Stomach (tissue), 9 donors: ENCODE data around the gene CLCNKA. TPM values are rescaled to one million over a fixed set of nuclear protein-coding genes. Genes with fewer than 3 reads are reported as not detected.
"Not testable (repeated sequence)": the region's sequence is repeated elsewhere in the genome, so short reads cannot be mapped to it uniquely, and the experiment has no call there.

ENCODE experiments used
- DNase-seq, 2 donors: peaks; one replicate each; pipeline versions ENCODE4 v3.0.0 to v3.0.0-alpha.2; 2013 to 2019
- H3K27ac ChIP-seq, 5 donors: fragments of 200-600 bp in 4 of 5; sonication (generic) in 4 of 5; one replicate each; pipeline ENCODE4 v1.5.1; 2013 to 2019; ENCODE audit warnings: mild to moderate bottlenecking in 1 of 5, moderate library complexity in 1 of 5
- H3K27me3 ChIP-seq, 3 donors: fragments of 200-600 bp; sonication (generic); one replicate each; pipeline ENCODE4 v1.5.1; 2017 to 2019; ENCODE audit warnings: mixed run types in 1 of 3
- H3K36me3 ChIP-seq, 4 donors: fragments of 200-600 bp; sonication (generic); 1 replicate in 3 of 4; 2 replicates in 1 of 4; pipeline ENCODE4 v1.5.1; 2016 to 2019
- H3K4me1 ChIP-seq, 4 donors: fragments of 200-600 bp; sonication (generic); one replicate each; pipeline ENCODE4 v1.5.1; 2016 to 2019
- H3K4me3 ChIP-seq, 4 donors: fragments of 200-600 bp; sonication (generic) in 3 of 4; one replicate each; pipeline ENCODE4 v1.5.1; 2016 to 2019; ENCODE audit warnings: mild to moderate bottlenecking in 1 of 4
- H3K9me3 ChIP-seq, 4 donors: fragments of 200-600 bp; sonication (generic); one replicate each; pipeline ENCODE4 v1.5.1; 2016 to 2019
- CTCF ChIP-seq, 7 experiments: fragments of 450-650 bp in 4 of 7; fragments of 200-600 bp in 3 of 7; sonication (generic) in 3 of 7; IDR thresholded peaks; one replicate each; pipeline ENCODE4 v1.5.1; 2016 to 2019; ENCODE audit warnings: antibody characterized with exemption in 7 of 7, control low read depth in 2 of 7, mild to moderate bottlenecking in 1 of 7
- EP300 ChIP-seq: sonication (generic); formaldehyde crosslinking; IDR thresholded peaks from one replicate; pipeline ENCODE4 v1.6.1; 2017; ENCODE audit warnings: antibody characterized with exemption
- WGBS, 5 donors: extraction: QIAGEN DNeasy Blood & Tissue Kit in 3 of 5; methylation state at CpG; one replicate each; pipeline versions ENCODE4 v1.1.5 to v1.1.7; 2013 to 2018; 5-methylcytosine and 5-hydroxymethylcytosine counted together
- intact Hi-C: fragments of 100-400 bp; cut with DNase I; formaldehyde crosslinking; loops from one replicate; pipeline ENCODE4 v1.15.1; 2023; ENCODE audit warnings: low total_unique reads
- polyA plus RNA-seq, 3 donors: library from polyadenylated mRNA; stranded (reverse); fragments of 200-250 nt; gene quantifications; one replicate each; pipeline ENCODE4 v1.2.3, GENCODE V29; 2013
- total RNA-seq, 5 donors: library from RNA; depleted of rRNA; stranded (reverse); fragments of >200 nt; gene quantifications; one replicate each; pipeline versions ENCODE4 v1.1.0 to v1.2.3, GENCODE V29; 2014 to 2016
- donor health status: healthy with polysubstance abuse.
- donor health status: Bipolar disorder and iron deficiency.
- donor health status: healthy.

Gene CLCNKA
- total and polyA plus RNA-seq, 8 donors, result 0.55 to 16.1 (median 4.5) TPM; not detected in 2

- no peak overlapping the region for H3K4me3 ChIP-seq
- peak; percentile 95 for DNase-seq
- WGBS, 5 donors, result 27 to 35% (median 34%) methylated on average over 16 to 18 of the region's 18 CpGs
- peak in 5 of 7 experiments; percentile 95 to 97 (median 95) for TF ChIP-seq CTCF (IDR thresholded peaks at IDR 0.05)
- TF ChIP-seq EP300, result no peak
- no peaks in the 10 kb centered on the region for H3K9me3 ChIP-seq
- peaks cover 0 to 10% (median 8%) of the 10 kb centered on the region in 4 donors for H3K4me1 ChIP-seq
- no peaks in the 10 kb centered on the region for H3K36me3 ChIP-seq
- intact Hi-C loops, result no loop called here
- H3K27ac ChIP-seq, result no peak overlapping the region
- no peaks in the 10 kb centered on the region for H3K27me3 ChIP-seq
Observed at GRCh38 chr1:16055613-16056520, 34.0 kb downstream of the CLCNKA start.

- H3K36me3 ChIP-seq, DNase-seq, H3K27me3 ChIP-seq, H3K4me1 ChIP-seq, H3K27ac ChIP-seq, H3K9me3 ChIP-seq, intact Hi-C loops, H3K4me3 ChIP-seq: not testable (repeated sequence)
- 48 to 82% (median 63%) methylated on average over 1 to 4 of the region's 4 CpGs for WGBS, 5 donors
Observed at GRCh38 chr1:16056521-16056912, 34.7 kb downstream of the CLCNKA start.

GRCh38 chr1:16057314-16057915, 35.6 kb downstream of the CLCNKA start:
- H3K9me3 ChIP-seq, intact Hi-C loops, H3K27me3 ChIP-seq, DNase-seq, H3K4me3 ChIP-seq, H3K4me1 ChIP-seq, H3K27ac ChIP-seq, H3K36me3 ChIP-seq: not testable (repeated sequence)
- WGBS, 5 donors, result 65 to 83% (median 70%) methylated on average over 3 to 7 of the region's 7 CpGs

GRCh38 chr1:16058394-16059120, 36.7 kb downstream of the CLCNKA start:
- H3K4me1 ChIP-seq, H3K27ac ChIP-seq, H3K9me3 ChIP-seq, H3K36me3 ChIP-seq, H3K27me3 ChIP-seq, H3K4me3 ChIP-seq, DNase-seq, intact Hi-C loops: not testable (repeated sequence)
- WGBS, 5 donors, result 64 to 78% (median 74%) methylated on average over 9 to 17 of the region's 20 CpGs

GRCh38 chr1:16061266-16061665, 39.4 kb downstream of the CLCNKA start:
- TF ChIP-seq CTCF (IDR thresholded peaks at IDR 0.05), result no peak

GRCh38 chr1:16061989-16062686, 40.3 kb downstream of the CLCNKA start:
- H3K27me3 ChIP-seq, DNase-seq, H3K4me3 ChIP-seq, intact Hi-C loops, H3K36me3 ChIP-seq, H3K9me3 ChIP-seq, H3K27ac ChIP-seq: not testable (repeated sequence)
- peaks cover 9 to 14% (median 11%) of the 10 kb centered on the region in 4 donors for H3K4me1 ChIP-seq
- WGBS, 5 donors, result 53 to 85% (median 72%) methylated on average over 9 to 18 of the region's 18 CpGs

More at GRCh38 chr1:16061266-16061665, 39.4 kb downstream of the CLCNKA start:
- no peaks in the 10 kb centered on the region for H3K36me3 ChIP-seq
- 31 to 86% (median 43%) methylated on average over 1 to 3 of the region's 3 CpGs for WGBS, 5 donors
- peak in 1 of 2 donors; percentile 80 for DNase-seq
- peaks cover 9 to 12% (median 10%) of the 10 kb centered on the region in 4 donors for H3K4me1 ChIP-seq
- intact Hi-C loops, result no loop called here
- H3K27me3 ChIP-seq, result no peaks in the 10 kb centered on the region
- no peak overlapping the region for H3K4me3 ChIP-seq
- H3K9me3 ChIP-seq, result no peaks in the 10 kb centered on the region
- H3K27ac ChIP-seq, result no peak overlapping the region

GRCh38 chr1:16062687-16063075, 40.8 kb downstream of the CLCNKA start:
- H3K27ac ChIP-seq, H3K27me3 ChIP-seq, intact Hi-C loops, DNase-seq, H3K4me3 ChIP-seq, H3K36me3 ChIP-seq, H3K9me3 ChIP-seq: not testable (repeated sequence)
- H3K4me1 ChIP-seq, result peaks cover 9 to 17% (median 13%) of the 10 kb centered on the region in 4 donors
- WGBS, 5 donors, result 83 to 93% (median 91%) methylated on average over 9 of the region's 9 CpGs
